Panc1 (cell line): ENCODE results near the gene VSX2. TPM values are rescaled to one million over a fixed set of nuclear protein-coding genes. Genes with fewer than 3 reads are reported as not detected.

Experiments used
- ATAC-seq: fragments of 200-7000 bp; cut with Tn5 transposase; 2 replicates; pipeline ENCODE4 v1.9.1; 2020; ENCODE audit warnings: mild to moderate bottlenecking, moderate library complexity
- BruUV-seq: library from RNA; stranded (reverse); fragments of 400-500 nt; replicated peaks from 2 replicates; lab custom pipeline; 2021; lab: Mats Ljungman, UMichigan
- CTCF ChIA-PET: fragments of 300-600 bp; sonication (Branson Sonifier 250); formaldehyde crosslinking; loops from one replicate; lab custom pipeline; 2022; ENCODE audit warnings: antibody characterized with exemption; lab: Charles Lee
- POLR2A ChIA-PET: fragments of 300-600 bp; sonication (Branson Sonifier 250); formaldehyde crosslinking; loops from one replicate; lab custom pipeline; 2022; ENCODE audit warnings: antibody characterized with exemption; lab: Charles Lee
- DNase-seq: peaks from one replicate; pipeline ENCODE4 v3.0.0-alpha.2; 2010; ENCODE audit warnings: low read depth, low spot score
- H3K27ac ChIP-seq: 2 replicates; pipeline ENCODE4 v1.5.1; 2011; ENCODE audit warnings: mild to moderate bottlenecking, low read length, inconsistent platforms
- H3K27me3 ChIP-seq: fragments of 200-500 bp; sonication (Bioruptor generic); 2 replicates; pipeline ENCODE4 v1.6.0; 2014; ENCODE audit warnings: low read length, inconsistent platforms; ENCODE audit not compliant: control insufficient read depth, insufficient read depth
- H3K36me3 ChIP-seq: fragments of 200-500 bp; sonication (Bioruptor generic); 2 replicates; pipeline ENCODE4 v1.5.1; 2014; ENCODE audit warnings: inconsistent platforms, mild to moderate bottlenecking, low read length, moderate library complexity; ENCODE audit not compliant: control insufficient read depth, insufficient read depth
- H3K4me1 ChIP-seq: 2 replicates; pipeline ENCODE4 v1.5.1; 2011; ENCODE audit warnings: inconsistent platforms, mild to moderate bottlenecking, low read length, moderate library complexity; ENCODE audit not compliant: control insufficient read depth, insufficient read depth
- H3K4me3 ChIP-seq, 2 experiments: 2 replicates each; pipeline ENCODE4 v1.5.1; 2011 to 2012; ENCODE audit warnings: low read depth in 2 of 2, low read length in 2 of 2, mild to moderate bottlenecking in 2 of 2, inconsistent platforms in 1 of 2, moderate library complexity in 1 of 2
- H3K9me3 ChIP-seq: fragments of 200-500 bp; sonication (Bioruptor generic); 2 replicates; pipeline ENCODE4 v1.5.1; 2014; ENCODE audit warnings: low read depth, mild to moderate bottlenecking, inconsistent platforms, low read length, moderate library complexity; ENCODE audit not compliant: control insufficient read depth, insufficient read depth
- POLR2AphosphoS5 ChIP-seq: IDR thresholded peaks from 2 replicates; pipeline ENCODE4 v1.6.1; 2012; ENCODE audit warnings: mild to moderate bottlenecking, low read depth, low read length, moderate library complexity
- REST ChIP-seq, 2 experiments: IDR thresholded peaks; 2 replicates each; pipeline ENCODE4 v1.6.1; 2011 to 2012; ENCODE audit warnings: low read depth in 2 of 2, control low read depth in 1 of 2, low read length in 1 of 2, mild to moderate bottlenecking in 1 of 2, moderate library complexity in 1 of 2; ENCODE audit not compliant: insufficient read depth in 1 of 2
- SIN3A ChIP-seq: IDR thresholded peaks from 2 replicates; pipeline ENCODE4 v1.6.1; 2012; ENCODE audit warnings: low read depth, mild to moderate bottlenecking, low read length, moderate library complexity, borderline replicate concordance; ENCODE audit not compliant: insufficient read depth
- TCF7L2 ChIP-seq: IDR thresholded peaks from 2 replicates; pipeline ENCODE4 v1.6.1; 2011; ENCODE audit warnings: mild to moderate bottlenecking, low read depth, low read length, inconsistent platforms
- in situ Hi-C: cut with HindIII; loops from 2 replicates; pipeline ENCODE4 v1.10.0; 2016; ENCODE audit warnings: low sequenced_read_pairs, low pct_unique_long_range_greater_than_20kb
- intact Hi-C: fragments of 100-400 bp; cut with micrococcal nuclease; formaldehyde crosslinking; loops from one replicate; pipeline ENCODE4 v1.10.0; 2022; ENCODE audit not compliant: unreplicated experiment
- total RNA-seq: library from RNA; stranded (reverse); gene quantifications from one replicate; pipeline ENCODE4 v1.2.1, GENCODE V29; 2021; ENCODE audit not compliant: unreplicated experiment
- TF ChIP-seq, protein P1 (sequence below): fragments of 450-650 bp; IDR thresholded peaks from 2 replicates; pipeline ENCODE4 v1.5.1; 2017; ENCODE audit warnings: mild to moderate bottlenecking

The VSX2 gene
- total RNA-seq, 1 experiment from 2014 or later: not detected

DNA sequence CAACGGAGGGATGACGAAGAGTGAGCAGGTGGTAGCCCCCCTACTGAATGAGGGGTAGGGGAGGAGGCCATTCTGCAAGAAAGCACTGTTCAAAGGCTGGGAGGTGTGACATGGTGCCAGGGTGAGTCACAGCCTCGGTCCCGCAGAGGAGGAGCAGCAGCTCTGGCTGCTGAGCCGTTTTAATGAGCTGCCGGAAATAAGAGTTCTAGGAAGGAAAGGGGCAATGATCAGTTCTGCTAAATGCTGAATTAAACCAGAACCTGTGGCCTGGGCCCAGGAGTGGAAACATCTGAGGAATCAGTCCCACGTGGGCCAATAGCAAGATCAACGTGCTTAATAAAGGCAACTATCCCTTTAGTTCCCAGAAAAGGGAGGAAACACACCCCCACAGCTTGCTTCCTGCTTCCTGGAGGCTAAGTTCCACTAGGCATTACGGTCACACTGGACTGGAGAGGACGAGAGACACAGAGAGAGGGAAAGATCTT, 59.9 kb downstream of the VSX2 start:
- H3K36me3 ChIP-seq: peaks cover 3% of the 10 kb centered on the region; the same call in 1 of the 2 replicates
- intact Hi-C loops: no loop called here
- TF ChIP-seq SIN3A: no peak
- no peak for TF ChIP-seq REST (IDR thresholded peaks at IDR 0.05; ENCODE audit: insufficient read depth in 1 of 2, low read depth in 2 of 2, low read length in 1 of 2)
- TF ChIP-seq, protein P1, sequence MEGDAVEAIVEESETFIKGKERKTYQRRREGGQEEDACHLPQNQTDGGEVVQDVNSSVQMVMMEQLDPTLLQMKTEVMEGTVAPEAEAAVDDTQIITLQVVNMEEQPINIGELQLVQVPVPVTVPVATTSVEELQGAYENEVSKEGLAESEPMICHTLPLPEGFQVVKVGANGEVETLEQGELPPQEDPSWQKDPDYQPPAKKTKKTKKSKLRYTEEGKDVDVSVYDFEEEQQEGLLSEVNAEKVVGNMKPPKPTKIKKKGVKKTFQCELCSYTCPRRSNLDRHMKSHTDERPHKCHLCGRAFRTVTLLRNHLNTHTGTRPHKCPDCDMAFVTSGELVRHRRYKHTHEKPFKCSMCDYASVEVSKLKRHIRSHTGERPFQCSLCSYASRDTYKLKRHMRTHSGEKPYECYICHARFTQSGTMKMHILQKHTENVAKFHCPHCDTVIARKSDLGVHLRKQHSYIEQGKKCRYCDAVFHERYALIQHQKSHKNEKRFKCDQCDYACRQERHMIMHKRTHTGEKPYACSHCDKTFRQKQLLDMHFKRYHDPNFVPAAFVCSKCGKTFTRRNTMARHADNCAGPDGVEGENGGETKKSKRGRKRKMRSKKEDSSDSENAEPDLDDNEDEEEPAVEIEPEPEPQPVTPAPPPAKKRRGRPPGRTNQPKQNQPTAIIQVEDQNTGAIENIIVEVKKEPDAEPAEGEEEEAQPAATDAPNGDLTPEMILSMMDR: no peak
- TF ChIP-seq TCF7L2: no peak
- no peak for TF ChIP-seq POLR2AphosphoS5
- no peak overlapping the region for H3K4me3 ChIP-seq
- DNase-seq (no peak), ATAC-seq (no peak)
- ChIA-PET POLR2A (interaction anchor here (0.6 kb wide), 2 partner anchors 25 to 180 kb away, joined by 3 to 8 read pairs; no protein-coding TSS in a partner anchor), CTCF (interaction anchor here (0.6 kb wide), 1 partner anchor 8 kb away, joined by 6 read pairs; no protein-coding TSS in a partner anchor)
- H3K27me3 ChIP-seq: no peaks in the 10 kb centered on the region
- no peaks in the 10 kb centered on the region for H3K4me1 ChIP-seq
- no TSS peak for BruUV-seq
- no peak overlapping the region for H3K27ac ChIP-seq
- in situ Hi-C loops: no loop called here
- H3K9me3 ChIP-seq: no peaks in the 10 kb centered on the region

DNA sequence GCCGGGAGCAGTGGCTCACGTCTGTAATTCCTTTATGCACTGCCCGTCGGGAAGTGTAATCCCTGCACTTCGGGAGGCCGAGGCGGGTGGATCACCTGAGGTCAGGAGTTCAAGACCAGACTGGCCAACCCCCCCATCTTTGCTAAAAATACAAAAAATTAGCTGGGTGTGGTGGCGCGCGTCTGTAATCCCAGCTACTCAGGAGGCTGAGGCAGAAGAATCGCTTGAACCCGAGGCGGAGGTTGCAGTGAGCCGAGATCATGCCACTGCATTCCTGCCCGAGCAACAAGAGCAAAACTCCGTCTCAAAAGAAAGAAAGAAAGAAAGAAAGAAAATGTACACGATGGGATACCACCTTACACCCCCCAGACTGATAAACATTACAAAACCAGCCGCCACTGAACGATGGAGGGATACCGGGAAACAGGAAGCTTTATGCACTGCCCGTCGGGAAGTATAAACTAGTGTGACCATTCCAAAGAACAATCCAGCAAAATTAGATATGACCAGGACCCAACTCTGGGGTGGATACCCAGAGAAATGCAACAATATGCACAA, 62.4 kb downstream of the VSX2 start:
- no peak for ATAC-seq
- CTCF ChIA-PET: interaction anchor here (0.7 kb wide), 1 partner anchor 8 kb away, joined by 3 read pairs; no protein-coding TSS in a partner anchor
- TSS peak; percentile 85 for BruUV-seq
- no peaks in the 10 kb centered on the region for H3K4me1 ChIP-seq
- peaks cover 3% of the 10 kb centered on the region; the same call in 1 of the 2 replicates for H3K36me3 ChIP-seq
- H3K27me3 ChIP-seq: no peaks in the 10 kb centered on the region
- POLR2A ChIA-PET: no interaction called here
- no peak for TF ChIP-seq POLR2AphosphoS5
- TF ChIP-seq, protein P1: peak; percentile 13; the same call in 1 of the 2 replicates
- TF ChIP-seq REST (IDR thresholded peaks at IDR 0.05; ENCODE audit: insufficient read depth in 1 of 2, low read depth in 2 of 2, low read length in 1 of 2): no peak
- no peak for TF ChIP-seq TCF7L2
- no peak for TF ChIP-seq SIN3A
- H3K27ac ChIP-seq: peak overlapping the region; percentile 84
- intact Hi-C loops (no loop called here), in situ Hi-C loops (no loop called here)
- DNase-seq: no peak
- peak overlapping the region; percentile 75 to 83 for H3K4me3 ChIP-seq
- no peaks in the 10 kb centered on the region for H3K9me3 ChIP-seq
